HG02798 (cell line): ENCODE results near the gene DCAF8.
"Not testable (repeated sequence)": the region's sequence is repeated elsewhere in the genome, so short reads cannot be mapped to it uniquely, and the experiment has no call there.

Source experiments
- ATAC-seq: cut with Tn5 transposase; IDR thresholded peaks from one replicate; pipeline ENCODE4 v1.9.1; 2021; ENCODE audit warnings: mild to moderate bottlenecking; ENCODE audit not compliant: unreplicated experiment, poor library complexity

The DCAF8 gene

GRCh38 chr1:160261893-160262794, at the start of gene DCAF8:
DCAF8 (minus strand) TSS chr1:160262549; CDS start chr1:160244008, 18,541 bp downstream.
- ATAC-seq = peak; percentile 87

GRCh38 chr1:160309571-160309970, 47.2 kb upstream of the DCAF8 start:
- ATAC-seq = no peak

GRCh38 chr1:160309185-160309557, 46.8 kb upstream of the DCAF8 start:
- ATAC-seq = no peak

GRCh38 chr1:160308451-160309184, 46.3 kb upstream of the DCAF8 start:
- no peak for ATAC-seq

- no peak for ATAC-seq
Observed at GRCh38 chr1:160307118-160307791, 44.9 kb upstream of the DCAF8 start.

- no peak for ATAC-seq
Observed at GRCh38 chr1:160300173-160300572, 37.8 kb upstream of the DCAF8 start.

GRCh38 chr1:160296036-160296435, 33.7 kb upstream of the DCAF8 start:
- ATAC-seq = no peak

- ATAC-seq = no peak
Observed at GRCh38 chr1:160293020-160293968, 30.9 kb upstream of the DCAF8 start.

- peak; percentile 77 for ATAC-seq
Observed at GRCh38 chr1:160291248-160292220, 29.2 kb upstream of the DCAF8 start.

- ATAC-seq = not testable (repeated sequence)
Observed at GRCh38 chr1:160287769-160288168, 25.4 kb upstream of the DCAF8 start.

- no peak for ATAC-seq
Observed at GRCh38 chr1:160285506-160285905, 23.2 kb upstream of the DCAF8 start.

- ATAC-seq = peak; percentile 99
Observed at GRCh38 chr1:160284782-160285344, 22.5 kb upstream of the DCAF8 start, which contains the start of gene PEX19. PEX19 (minus strand) TSS chr1:160285133; CDS start chr1:160285124, 9 bp downstream.

GRCh38 chr1:160284220-160284781, 22.0 kb upstream of the DCAF8 start:
- ATAC-seq = peak; percentile 20

GRCh38 chr1:160282807-160283206, 20.5 kb upstream of the DCAF8 start:
- ATAC-seq = no peak

GRCh38 chr1:160277987-160278386, 15.6 kb upstream of the DCAF8 start:
- no peak for ATAC-seq

GRCh38 chr1:160277330-160277729, 15.0 kb upstream of the DCAF8 start:
- ATAC-seq = no peak

- no peak for ATAC-seq
Observed at GRCh38 chr1:160271025-160271424, 8.7 kb upstream of the DCAF8 start.
